ENCODE data around the gene WARS2. TPM values are rescaled to one million over a fixed set of nuclear protein-coding genes. Genes with fewer than 3 reads are reported as not detected.

WARS2 gene
- total RNA-seq, 1 donor from 2014 or later, result 20.6 TPM

DNA sequence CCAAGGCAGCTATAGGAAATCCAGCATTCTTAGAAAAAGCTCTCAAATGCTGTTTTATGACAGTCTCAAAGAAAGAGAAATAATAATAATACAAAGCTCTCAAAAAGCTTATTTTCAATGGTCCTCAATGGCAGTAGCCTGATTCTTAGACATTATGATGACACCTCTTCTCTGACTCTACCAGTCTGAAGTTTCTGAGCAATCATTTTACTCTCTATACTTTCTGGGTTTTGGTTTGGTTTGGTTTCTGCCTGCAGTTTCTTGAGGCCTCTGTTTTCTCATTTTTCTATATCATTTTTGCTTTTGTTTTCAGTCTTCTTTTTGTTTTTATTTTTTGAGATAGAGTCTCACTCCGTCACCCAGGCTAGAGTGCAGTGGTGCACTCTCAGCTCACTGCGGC lies 102.1 kb downstream of the WARS2 start:
- intact Hi-C loops (cut with micrococcal nuclease), result no loop called here
- peaks cover 5% of the 10 kb centered on the region for H3K36me3 Mint-ChIP-seq (ENCODE audit: low read depth)
- DNase-seq (ENCODE audit: low spot score), result no peak
- H3K27me3 Mint-ChIP-seq (ENCODE audit: insufficient read depth), result no peaks in the 10 kb centered on the region
- no peaks in the 10 kb centered on the region for H3K9me3 Mint-ChIP-seq
- H3K4me1 Mint-ChIP-seq (ENCODE audit: low read depth), result no peaks in the 10 kb centered on the region
- no peak overlapping the region for H3K4me3 Mint-ChIP-seq
- no peak overlapping the region for H3K27ac Mint-ChIP-seq

- peaks cover 5% of the 10 kb centered on the region for H3K36me3 Mint-ChIP-seq (ENCODE audit: low read depth)
- DNase-seq (ENCODE audit: low spot score), result no peak
- H3K27ac Mint-ChIP-seq, result no peak overlapping the region
- no peaks in the 10 kb centered on the region for H3K9me3 Mint-ChIP-seq
- intact Hi-C loops (cut with micrococcal nuclease), result no loop called here
- H3K4me3 Mint-ChIP-seq, result no peak overlapping the region
- no peaks in the 10 kb centered on the region for H3K4me1 Mint-ChIP-seq (ENCODE audit: low read depth)
- H3K27me3 Mint-ChIP-seq (ENCODE audit: insufficient read depth), result no peaks in the 10 kb centered on the region
These were observed 106.1 kb downstream of the WARS2 start for GRCh38 chr1:119034359-119034758.

DNA sequence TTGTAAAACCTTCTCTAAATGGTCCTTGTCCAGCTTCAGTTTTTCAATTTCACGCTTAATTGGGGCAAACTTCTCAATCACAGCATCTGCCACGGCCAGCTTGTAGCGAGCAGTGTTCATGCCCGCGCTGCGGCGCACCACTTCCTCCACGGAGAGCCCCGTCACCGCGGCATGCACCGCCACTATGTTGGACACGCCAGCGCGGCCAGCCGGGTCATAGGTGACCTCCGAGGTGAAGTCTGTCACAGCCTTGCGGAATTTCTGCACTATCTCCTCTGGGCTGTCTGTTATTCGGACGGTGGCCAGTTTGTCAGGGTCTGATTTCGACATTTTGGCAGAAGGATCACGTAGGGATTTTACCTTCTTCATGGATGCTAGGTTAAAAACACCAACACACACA lies 107.5 kb downstream of the WARS2 start:
- H3K4me3 Mint-ChIP-seq, result no peak overlapping the region
- intact Hi-C loops (cut with micrococcal nuclease), result no loop called here
- no peaks in the 10 kb centered on the region for H3K4me1 Mint-ChIP-seq (ENCODE audit: low read depth)
- H3K36me3 Mint-ChIP-seq (ENCODE audit: low read depth), result peaks cover 5% of the 10 kb centered on the region
- no peak overlapping the region for H3K27ac Mint-ChIP-seq
- DNase-seq (ENCODE audit: low spot score), result no peak
- H3K9me3 Mint-ChIP-seq, result no peaks in the 10 kb centered on the region
- no peaks in the 10 kb centered on the region for H3K27me3 Mint-ChIP-seq (ENCODE audit: insufficient read depth)

GRCh38 chr1:119027759-119028158 lies 112.7 kb downstream of the WARS2 start:
- Mint-ChIP-seq H3K27me3 (ENCODE audit: insufficient read depth) (no peaks in the 10 kb centered on the region), H3K36me3 (ENCODE audit: low read depth) (peaks cover 4% of the 10 kb centered on the region), H3K4me3 (no peak overlapping the region), H3K9me3 (no peaks in the 10 kb centered on the region), H3K27ac (no peak overlapping the region), H3K4me1 (ENCODE audit: low read depth) (no peaks in the 10 kb centered on the region)
- DNase-seq (ENCODE audit: low spot score), result no peak
- intact Hi-C loops (cut with micrococcal nuclease), result no loop called here

DNA sequence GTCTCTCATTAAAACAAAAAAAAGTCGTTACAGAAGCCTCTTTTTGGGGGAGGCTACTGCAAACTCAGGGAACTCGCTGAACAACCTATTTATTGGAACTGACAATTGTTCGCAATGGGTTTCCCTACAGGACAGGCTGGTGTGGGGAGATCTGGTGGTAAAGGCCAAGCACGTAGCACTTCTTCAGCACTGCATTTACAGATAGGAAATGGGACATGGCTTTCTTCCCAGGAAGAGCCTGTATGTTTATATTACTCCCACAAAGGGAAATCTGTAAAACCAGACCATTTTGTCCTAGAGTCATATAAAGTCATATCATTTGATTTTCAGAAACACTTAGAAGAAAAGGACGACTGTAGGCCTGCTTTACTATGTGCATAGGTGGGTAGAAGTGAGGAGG lies 113.5 kb downstream of the WARS2 start:
- intact Hi-C loops (cut with micrococcal nuclease), result no loop called here
- Mint-ChIP-seq H3K36me3 (ENCODE audit: low read depth) (peaks cover 4% of the 10 kb centered on the region), H3K9me3 (no peaks in the 10 kb centered on the region), H3K27me3 (ENCODE audit: insufficient read depth) (no peaks in the 10 kb centered on the region), H3K4me3 (no peak overlapping the region), H3K4me1 (ENCODE audit: low read depth) (no peaks in the 10 kb centered on the region), H3K27ac (no peak overlapping the region)
- no peak for DNase-seq (ENCODE audit: low spot score)

- H3K36me3 Mint-ChIP-seq (ENCODE audit: low read depth), result no peaks in the 10 kb centered on the region
- H3K4me1 Mint-ChIP-seq (ENCODE audit: low read depth), result no peaks in the 10 kb centered on the region
- intact Hi-C loops (cut with micrococcal nuclease), result no loop called here
- no peaks in the 10 kb centered on the region for H3K27me3 Mint-ChIP-seq (ENCODE audit: insufficient read depth)
- no peak overlapping the region for H3K4me3 Mint-ChIP-seq
- no peak overlapping the region for H3K27ac Mint-ChIP-seq
- peaks cover 9% of the 10 kb centered on the region for H3K9me3 Mint-ChIP-seq
- DNase-seq (ENCODE audit: low spot score), result no peak
These were observed 124.9 kb downstream of the WARS2 start for GRCh38 chr1:119015547-119015946.

DNA sequence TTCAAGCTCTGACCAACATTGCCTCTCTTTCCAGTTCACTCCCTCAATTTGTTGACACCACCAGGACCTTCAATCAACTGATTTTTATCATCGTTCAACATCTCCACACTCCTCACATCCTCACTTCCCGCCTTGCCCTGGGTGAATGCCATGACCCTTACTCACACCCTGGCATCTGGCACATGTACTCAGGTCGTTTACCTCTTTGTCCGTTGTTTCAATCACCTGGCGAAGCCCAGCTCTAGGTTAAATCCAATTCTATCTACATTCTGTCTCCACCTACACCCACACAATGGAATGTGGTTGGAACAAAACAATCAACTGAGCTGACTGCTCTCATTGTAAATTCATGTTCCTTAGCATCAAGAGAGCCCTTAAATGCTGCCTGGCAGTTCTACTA lies 128.1 kb downstream of the WARS2 start:
- H3K36me3 Mint-ChIP-seq (ENCODE audit: low read depth), result no peaks in the 10 kb centered on the region
- peaks cover 8% of the 10 kb centered on the region for H3K4me1 Mint-ChIP-seq (ENCODE audit: low read depth)
- peaks cover 18% of the 10 kb centered on the region for H3K27me3 Mint-ChIP-seq (ENCODE audit: insufficient read depth)
- no peaks in the 10 kb centered on the region for H3K9me3 Mint-ChIP-seq
- H3K27ac Mint-ChIP-seq, result no peak overlapping the region
- intact Hi-C loops (cut with micrococcal nuclease), result no loop called here
- H3K4me3 Mint-ChIP-seq, result no peak overlapping the region
- no peak for DNase-seq (ENCODE audit: low spot score)

- intact Hi-C loops (cut with micrococcal nuclease), result no loop called here
These were observed 128.7 kb downstream of the WARS2 start for GRCh38 chr1:119011706-119012105.

GRCh38 chr1:119011116-119011515 lies 129.3 kb downstream of the WARS2 start:
- DNase-seq (ENCODE audit: low spot score), result no peak
- H3K36me3 Mint-ChIP-seq (ENCODE audit: low read depth), result no peaks in the 10 kb centered on the region
- no peak overlapping the region for H3K27ac Mint-ChIP-seq
- intact Hi-C loops (cut with micrococcal nuclease), result no loop called here
- H3K4me3 Mint-ChIP-seq, result no peak overlapping the region
- H3K27me3 Mint-ChIP-seq (ENCODE audit: insufficient read depth), result peaks cover 24% of the 10 kb centered on the region
- H3K9me3 Mint-ChIP-seq, result no peaks in the 10 kb centered on the region
- peaks cover 8% of the 10 kb centered on the region for H3K4me1 Mint-ChIP-seq (ENCODE audit: low read depth)

More at GRCh38 chr1:119011706-119012105, 128.7 kb downstream of the WARS2 start:
- peaks cover 8% of the 10 kb centered on the region for H3K4me1 Mint-ChIP-seq (ENCODE audit: low read depth)
- no peak for DNase-seq (ENCODE audit: low spot score)
- H3K4me3 Mint-ChIP-seq, result no peak overlapping the region
- no peaks in the 10 kb centered on the region for H3K9me3 Mint-ChIP-seq
- peaks cover 18% of the 10 kb centered on the region for H3K27me3 Mint-ChIP-seq (ENCODE audit: insufficient read depth)
- H3K27ac Mint-ChIP-seq, result no peak overlapping the region
- H3K36me3 Mint-ChIP-seq (ENCODE audit: low read depth), result no peaks in the 10 kb centered on the region

- intact Hi-C loops (cut with micrococcal nuclease), result no loop called here
- H3K27me3 Mint-ChIP-seq (ENCODE audit: insufficient read depth), result peaks cover 30% of the 10 kb centered on the region
These were observed 130.3 kb downstream of the WARS2 start for GRCh38 chr1:119010201-119010600.

DNA sequence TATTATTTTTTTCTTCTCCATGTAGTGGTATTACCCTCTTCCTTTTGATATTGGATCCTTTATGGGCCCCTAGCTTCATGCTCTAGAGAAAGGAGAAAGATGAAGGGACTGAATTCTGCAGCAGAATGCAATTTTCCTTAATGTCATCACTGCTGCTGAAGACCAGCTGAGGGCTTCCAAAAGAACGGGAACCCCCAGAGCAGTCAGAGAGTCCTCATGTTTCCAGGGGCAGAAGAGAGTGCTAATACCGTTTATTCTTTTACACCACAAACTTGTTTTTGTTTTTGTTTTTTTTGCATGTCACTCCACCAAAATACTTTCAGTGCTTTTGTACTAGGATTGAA lies 131.2 kb downstream of the WARS2 start:
- no peak for DNase-seq (ENCODE audit: low spot score)
- H3K36me3 Mint-ChIP-seq (ENCODE audit: low read depth), result peaks cover 4% of the 10 kb centered on the region
- H3K27ac Mint-ChIP-seq, result no peak overlapping the region
- no peak overlapping the region for H3K4me3 Mint-ChIP-seq
- intact Hi-C loops (cut with micrococcal nuclease), result no loop called here
- H3K4me1 Mint-ChIP-seq (ENCODE audit: low read depth), result peaks cover 8% of the 10 kb centered on the region
- H3K9me3 Mint-ChIP-seq, result peaks cover 4% of the 10 kb centered on the region
- peaks cover 38% of the 10 kb centered on the region for H3K27me3 Mint-ChIP-seq (ENCODE audit: insufficient read depth)

More at GRCh38 chr1:119010201-119010600, 130.3 kb downstream of the WARS2 start:
- Mint-ChIP-seq H3K9me3 (peaks cover 4% of the 10 kb centered on the region), H3K36me3 (ENCODE audit: low read depth) (peaks cover 4% of the 10 kb centered on the region), H3K4me3 (no peak overlapping the region), H3K27ac (no peak overlapping the region), H3K4me1 (ENCODE audit: low read depth) (peaks cover 8% of the 10 kb centered on the region)
- DNase-seq (ENCODE audit: low spot score), result no peak

DNA sequence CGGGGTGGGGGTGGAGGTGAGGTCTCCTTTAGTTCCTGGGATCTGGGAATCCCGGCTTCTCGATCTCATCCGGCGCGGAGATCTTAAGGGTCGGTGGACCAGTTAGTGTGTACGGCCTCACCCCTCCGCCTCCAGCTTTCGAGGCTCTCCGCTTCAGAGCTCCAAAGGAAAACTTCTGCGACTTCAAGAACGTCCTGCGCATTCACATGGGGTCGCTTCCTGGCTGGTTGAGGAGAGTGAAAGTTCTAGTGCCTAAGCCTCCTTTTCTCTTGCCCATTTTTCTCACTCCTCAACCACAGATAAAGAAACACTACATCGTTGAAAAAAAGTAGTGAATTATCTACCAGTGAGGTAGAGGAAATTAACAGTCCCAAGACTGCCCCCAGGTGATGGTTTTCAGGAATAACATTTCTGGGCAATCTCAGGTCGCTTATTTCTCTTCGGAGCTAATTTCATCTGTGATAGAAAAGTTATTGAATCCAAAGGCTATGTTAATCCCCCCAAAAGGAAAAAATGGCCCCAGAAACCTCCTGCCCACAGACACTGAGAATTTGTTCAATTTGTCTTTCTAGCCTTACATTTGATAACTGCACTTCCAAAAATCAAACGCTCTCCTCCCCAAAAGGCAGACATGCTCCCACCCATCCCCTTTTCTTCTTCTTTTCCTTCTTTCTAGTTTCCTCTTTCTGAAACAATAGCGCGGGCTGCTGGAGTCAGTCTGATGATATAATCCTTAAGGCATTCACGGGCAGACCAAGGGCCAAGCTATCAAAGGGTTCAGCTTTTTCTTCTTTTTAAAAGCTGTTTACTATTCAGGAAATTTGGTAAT lies 131.8 kb downstream of the WARS2 start:
- intact Hi-C loops (cut with micrococcal nuclease), result loop anchor here (1.0 kb wide), 1 partner anchor 857 kb away; no protein-coding TSS in a partner anchor
- peak overlapping the region; percentile 6 for H3K4me3 Mint-ChIP-seq

GRCh38 chr1:119007670-119008482 lies 132.6 kb downstream of the WARS2 start:
- Mint-ChIP-seq H3K27ac (no peak overlapping the region), H3K27me3 (ENCODE audit: insufficient read depth) (peaks cover 52% of the 10 kb centered on the region), H3K36me3 (ENCODE audit: low read depth) (peaks cover 4% of the 10 kb centered on the region), H3K4me1 (ENCODE audit: low read depth) (peaks cover 8% of the 10 kb centered on the region), H3K4me3 (no peak overlapping the region), H3K9me3 (peaks cover 4% of the 10 kb centered on the region)
- intact Hi-C loops (cut with micrococcal nuclease), result loop anchor here (1.0 kb wide), 1 partner anchor 857 kb away; no protein-coding TSS in a partner anchor
- no peak for DNase-seq (ENCODE audit: low spot score)

More for the DNA sequence above, 131.8 kb downstream of the WARS2 start:
- H3K27me3 Mint-ChIP-seq (ENCODE audit: insufficient read depth), result peaks cover 44% of the 10 kb centered on the region
- peak overlapping the region; percentile 71 for H3K27ac Mint-ChIP-seq
- DNase-seq (ENCODE audit: low spot score), result no peak
- H3K36me3 Mint-ChIP-seq (ENCODE audit: low read depth), result peaks cover 4% of the 10 kb centered on the region
- H3K4me1 Mint-ChIP-seq (ENCODE audit: low read depth), result peaks cover 8% of the 10 kb centered on the region
- peaks cover 4% of the 10 kb centered on the region for H3K9me3 Mint-ChIP-seq

All from activated T-helper 1 cell treated with anti-CD3 and anti-CD28 coated beads, Interleukin-12 subunit alpha, Interleukin-12 subunit beta, Interleukin-2, Interleukin-4 antibody, amounts not matched to agents 30 ng/mL and 10 ng/mL and 1 ng/mL, durations not matched to agents 14 hours and 24 hours and 36 hours (primary cell).